ENCODE results near the gene GNG7. TPM values are rescaled to one million over a fixed set of nuclear protein-coding genes. Genes with fewer than 3 reads are reported as not detected.

GNG7 gene
- 2.2 TPM for polyA plus RNA-seq
- long read RNA-seq, donor 1, full-length matches to known transcripts, result 2 of 2 reads
- long read RNA-seq, donor 1, partial matches to known transcripts, result 0 of 2 reads
- long read RNA-seq, donor 1, other reads (novel, unspliced or antisense), result 0 of 2 reads
- long read RNA-seq, donor 2, result 0 reads
- long read RNA-seq, donor 3, result 0 reads
- long read RNA-seq, donor 4, result 0 reads
- long read RNA-seq, donor 5, full-length matches to known transcripts, result 2 of 2 reads
- long read RNA-seq, donor 5, partial matches to known transcripts, result 0 of 2 reads
- long read RNA-seq, donor 5, other reads (novel, unspliced or antisense), result 0 of 2 reads
- long read RNA-seq, donor 6, full-length matches to known transcripts, result 3 of 3 reads
- long read RNA-seq, donor 6, partial matches to known transcripts, result 0 of 3 reads
- long read RNA-seq, donor 6, other reads (novel, unspliced or antisense), result 0 of 3 reads
- long read RNA-seq, donor 7, full-length matches to known transcripts, result 2 of 2 reads
- long read RNA-seq, donor 7, partial matches to known transcripts, result 0 of 2 reads
- long read RNA-seq, donor 7, other reads (novel, unspliced or antisense), result 0 of 2 reads
- long read RNA-seq, donor 8, full-length matches to known transcripts, result 4 of 4 reads
- long read RNA-seq, donor 8, partial matches to known transcripts, result 0 of 4 reads
- long read RNA-seq, donor 8, other reads (novel, unspliced or antisense), result 0 of 4 reads
- long read RNA-seq, donor 9, result 0 reads
- long read RNA-seq, donor 10, full-length matches to known transcripts, result 1 of 1 reads
- long read RNA-seq, donor 10, partial matches to known transcripts, result 0 of 1 reads
- long read RNA-seq, donor 10, other reads (novel, unspliced or antisense), result 0 of 1 reads
- long read RNA-seq, donor 11, result 0 reads

- Histone ChIP-seq H3K4me3 (ENCODE audit: low read length) (peak within 1 kb of the TSS; percentile 49), H3K27me3 (ENCODE audit: control insufficient read depth, insufficient read depth, low read length) (peaks cover 34% of the 10 kb centered on the region), H3K36me3 (ENCODE audit: control insufficient read depth, insufficient read depth, low read length) (no peaks in the 10 kb centered on the region), H3K4me1 (ENCODE audit: control insufficient read depth, insufficient read depth, low read length) (peaks cover 4% of the 10 kb centered on the region), H3K9me3 (ENCODE audit: control insufficient read depth, low read depth, low read length) (no peaks in the 10 kb centered on the region), H3K27ac (ENCODE audit: low read length) (no peak within 1 kb of the TSS)
- WGBS (ENCODE audit: insufficient coverage, low lambda C conversion rate), result no CpG with 5 or more reads among the region's 77 CpGs
- peak; percentile 75 to 82 for DNase-seq
Measured at GRCh38 chr19:2702170-2703076, at the start of gene GNG7. Gene GNG7, minus strand, starts transcription at chr19:2702694. Its CDS starts 182,006 bp downstream, at chr19:2520688.

- H3K4me1 ChIP-seq (ENCODE audit: control insufficient read depth, insufficient read depth, low read length), result no peaks in the 10 kb centered on the region
- H3K27me3 ChIP-seq (ENCODE audit: control insufficient read depth, insufficient read depth, low read length), result no peaks in the 10 kb centered on the region
- H3K27ac ChIP-seq (ENCODE audit: low read length), result no peak overlapping the region
- WGBS (ENCODE audit: insufficient coverage, low lambda C conversion rate), result no CpG with 5 or more reads among the region's 21 CpGs
- peaks cover 23% of the 10 kb centered on the region for H3K36me3 ChIP-seq (ENCODE audit: control insufficient read depth, insufficient read depth, low read length)
- no peak overlapping the region for H3K4me3 ChIP-seq (ENCODE audit: low read length)
- DNase-seq, result no peak
- H3K9me3 ChIP-seq (ENCODE audit: control insufficient read depth, low read depth, low read length), result peaks cover 4% of the 10 kb centered on the region
Measured at GRCh38 chr19:2751438-2751830, 48.9 kb upstream of the GNG7 start.

- peaks cover 23% of the 10 kb centered on the region for H3K36me3 ChIP-seq (ENCODE audit: control insufficient read depth, insufficient read depth, low read length)
- no peaks in the 10 kb centered on the region for H3K27me3 ChIP-seq (ENCODE audit: control insufficient read depth, insufficient read depth, low read length)
- WGBS (ENCODE audit: insufficient coverage, low lambda C conversion rate), result no CpG with 5 or more reads among the region's 17 CpGs
- no peak overlapping the region for H3K4me3 ChIP-seq (ENCODE audit: low read length)
- H3K4me1 ChIP-seq (ENCODE audit: control insufficient read depth, insufficient read depth, low read length), result no peaks in the 10 kb centered on the region
- H3K27ac ChIP-seq (ENCODE audit: low read length), result no peak overlapping the region
- peaks cover 4% of the 10 kb centered on the region for H3K9me3 ChIP-seq (ENCODE audit: control insufficient read depth, low read depth, low read length)
- no peak for DNase-seq
Measured at GRCh38 chr19:2750808-2751437, 48.4 kb upstream of the GNG7 start.

GRCh38 chr19:2747349-2747748 is 44.9 kb upstream of the GNG7 start:
- H3K4me3 ChIP-seq (ENCODE audit: low read length), result no peak overlapping the region
- H3K27ac ChIP-seq (ENCODE audit: low read length), result no peak overlapping the region
- no peak for DNase-seq
- no peaks in the 10 kb centered on the region for H3K27me3 ChIP-seq (ENCODE audit: control insufficient read depth, insufficient read depth, low read length)
- no peaks in the 10 kb centered on the region for H3K4me1 ChIP-seq (ENCODE audit: control insufficient read depth, insufficient read depth, low read length)
- WGBS (ENCODE audit: insufficient coverage, low lambda C conversion rate), result 100% methylated on average over 3 of the region's 7 CpGs
- H3K9me3 ChIP-seq (ENCODE audit: control insufficient read depth, low read depth, low read length), result peaks cover 4% of the 10 kb centered on the region
- H3K36me3 ChIP-seq (ENCODE audit: control insufficient read depth, insufficient read depth, low read length), result no peaks in the 10 kb centered on the region

- Histone ChIP-seq H3K27me3 (ENCODE audit: control insufficient read depth, insufficient read depth, low read length) (no peaks in the 10 kb centered on the region), H3K36me3 (ENCODE audit: control insufficient read depth, insufficient read depth, low read length) (no peaks in the 10 kb centered on the region), H3K27ac (ENCODE audit: low read length) (no peak overlapping the region), H3K9me3 (ENCODE audit: control insufficient read depth, low read depth, low read length) (peaks cover 3% of the 10 kb centered on the region), H3K4me3 (ENCODE audit: low read length) (no peak overlapping the region), H3K4me1 (ENCODE audit: control insufficient read depth, insufficient read depth, low read length) (no peaks in the 10 kb centered on the region)
- no peak for DNase-seq
- WGBS (ENCODE audit: insufficient coverage, low lambda C conversion rate), result no CpG with 5 or more reads among the region's 4 CpGs
Measured at GRCh38 chr19:2744113-2744512, 41.6 kb upstream of the GNG7 start.

- WGBS (ENCODE audit: insufficient coverage, low lambda C conversion rate), result no CpG with 5 or more reads among the region's 8 CpGs
- H3K27ac ChIP-seq (ENCODE audit: low read length), result no peak overlapping the region
- H3K9me3 ChIP-seq (ENCODE audit: control insufficient read depth, low read depth, low read length), result no peaks in the 10 kb centered on the region
- H3K4me1 ChIP-seq (ENCODE audit: control insufficient read depth, insufficient read depth, low read length), result no peaks in the 10 kb centered on the region
- H3K4me3 ChIP-seq (ENCODE audit: low read length), result no peak overlapping the region
- DNase-seq, result no peak
- H3K36me3 ChIP-seq (ENCODE audit: control insufficient read depth, insufficient read depth, low read length), result no peaks in the 10 kb centered on the region
- H3K27me3 ChIP-seq (ENCODE audit: control insufficient read depth, insufficient read depth, low read length), result no peaks in the 10 kb centered on the region
Measured at GRCh38 chr19:2743099-2743498, 40.6 kb upstream of the GNG7 start.

- Histone ChIP-seq H3K9me3 (ENCODE audit: control insufficient read depth, low read depth, low read length) (no peaks in the 10 kb centered on the region), H3K4me3 (ENCODE audit: low read length) (no peak overlapping the region), H3K27me3 (ENCODE audit: control insufficient read depth, insufficient read depth, low read length) (no peaks in the 10 kb centered on the region), H3K4me1 (ENCODE audit: control insufficient read depth, insufficient read depth, low read length) (no peaks in the 10 kb centered on the region), H3K27ac (ENCODE audit: low read length) (no peak overlapping the region), H3K36me3 (ENCODE audit: control insufficient read depth, insufficient read depth, low read length) (peaks cover 10% of the 10 kb centered on the region)
- DNase-seq, result no peak
- WGBS (ENCODE audit: insufficient coverage, low lambda C conversion rate), result no CpG with 5 or more reads among the region's 13 CpGs
Measured at GRCh38 chr19:2740314-2740656, 37.8 kb upstream of the GNG7 start.

- H3K4me1 ChIP-seq (ENCODE audit: control insufficient read depth, insufficient read depth, low read length), result no peaks in the 10 kb centered on the region
- no peaks in the 10 kb centered on the region for H3K9me3 ChIP-seq (ENCODE audit: control insufficient read depth, low read depth, low read length)
- H3K27me3 ChIP-seq (ENCODE audit: control insufficient read depth, insufficient read depth, low read length), result no peaks in the 10 kb centered on the region
- no peak within 1 kb of the TSS for H3K27ac ChIP-seq (ENCODE audit: low read length)
- no CpG with 5 or more reads among the region's 64 CpGs for WGBS (ENCODE audit: insufficient coverage, low lambda C conversion rate)
- H3K4me3 ChIP-seq (ENCODE audit: low read length), result peak within 1 kb of the TSS; percentile 73
- peaks cover 15% of the 10 kb centered on the region for H3K36me3 ChIP-seq (ENCODE audit: control insufficient read depth, insufficient read depth, low read length)
- DNase-seq, result peak; percentile 95 to 98
Measured at GRCh38 chr19:2739602-2740313, 37.3 kb upstream of the GNG7 start, which contains the start of gene SLC39A3. Gene SLC39A3, minus strand, starts transcription at chr19:2740017. Its CDS starts 2,760 bp downstream, at chr19:2737257.

GRCh38 chr19:2736550-2737190 is 34.2 kb upstream of the GNG7 start:
- WGBS (ENCODE audit: insufficient coverage, low lambda C conversion rate), result no CpG with 5 or more reads among the region's 15 CpGs
- H3K27me3 ChIP-seq (ENCODE audit: control insufficient read depth, insufficient read depth, low read length), result no peaks in the 10 kb centered on the region
- H3K27ac ChIP-seq (ENCODE audit: low read length), result no peak overlapping the region
- no peaks in the 10 kb centered on the region for H3K9me3 ChIP-seq (ENCODE audit: control insufficient read depth, low read depth, low read length)
- DNase-seq, result no peak
- H3K4me3 ChIP-seq (ENCODE audit: low read length), result no peak overlapping the region
- peaks cover 17% of the 10 kb centered on the region for H3K36me3 ChIP-seq (ENCODE audit: control insufficient read depth, insufficient read depth, low read length)
- H3K4me1 ChIP-seq (ENCODE audit: control insufficient read depth, insufficient read depth, low read length), result no peaks in the 10 kb centered on the region
